GM18858 (cell line): ENCODE measurements around the gene PLCH2.

ENCODE experiments used
- ATAC-seq: cut with Tn5 transposase; IDR thresholded peaks from one replicate; pipeline ENCODE4 v1.9.1; 2021; ENCODE audit not compliant: unreplicated experiment

Gene PLCH2, protein sequence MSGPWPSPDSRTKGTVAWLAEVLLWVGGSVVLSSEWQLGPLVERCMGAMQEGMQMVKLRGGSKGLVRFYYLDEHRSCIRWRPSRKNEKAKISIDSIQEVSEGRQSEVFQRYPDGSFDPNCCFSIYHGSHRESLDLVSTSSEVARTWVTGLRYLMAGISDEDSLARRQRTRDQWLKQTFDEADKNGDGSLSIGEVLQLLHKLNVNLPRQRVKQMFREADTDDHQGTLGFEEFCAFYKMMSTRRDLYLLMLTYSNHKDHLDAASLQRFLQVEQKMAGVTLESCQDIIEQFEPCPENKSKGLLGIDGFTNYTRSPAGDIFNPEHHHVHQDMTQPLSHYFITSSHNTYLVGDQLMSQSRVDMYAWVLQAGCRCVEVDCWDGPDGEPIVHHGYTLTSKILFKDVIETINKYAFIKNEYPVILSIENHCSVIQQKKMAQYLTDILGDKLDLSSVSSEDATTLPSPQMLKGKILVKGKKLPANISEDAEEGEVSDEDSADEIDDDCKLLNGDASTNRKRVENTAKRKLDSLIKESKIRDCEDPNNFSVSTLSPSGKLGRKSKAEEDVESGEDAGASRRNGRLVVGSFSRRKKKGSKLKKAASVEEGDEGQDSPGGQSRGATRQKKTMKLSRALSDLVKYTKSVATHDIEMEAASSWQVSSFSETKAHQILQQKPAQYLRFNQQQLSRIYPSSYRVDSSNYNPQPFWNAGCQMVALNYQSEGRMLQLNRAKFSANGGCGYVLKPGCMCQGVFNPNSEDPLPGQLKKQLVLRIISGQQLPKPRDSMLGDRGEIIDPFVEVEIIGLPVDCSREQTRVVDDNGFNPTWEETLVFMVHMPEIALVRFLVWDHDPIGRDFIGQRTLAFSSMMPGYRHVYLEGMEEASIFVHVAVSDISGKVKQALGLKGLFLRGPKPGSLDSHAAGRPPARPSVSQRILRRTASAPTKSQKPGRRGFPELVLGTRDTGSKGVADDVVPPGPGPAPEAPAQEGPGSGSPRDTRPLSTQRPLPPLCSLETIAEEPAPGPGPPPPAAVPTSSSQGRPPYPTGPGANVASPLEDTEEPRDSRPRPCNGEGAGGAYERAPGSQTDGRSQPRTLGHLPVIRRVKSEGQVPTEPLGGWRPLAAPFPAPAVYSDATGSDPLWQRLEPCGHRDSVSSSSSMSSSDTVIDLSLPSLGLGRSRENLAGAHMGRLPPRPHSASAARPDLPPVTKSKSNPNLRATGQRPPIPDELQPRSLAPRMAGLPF (N-terminal part only)

DNA sequence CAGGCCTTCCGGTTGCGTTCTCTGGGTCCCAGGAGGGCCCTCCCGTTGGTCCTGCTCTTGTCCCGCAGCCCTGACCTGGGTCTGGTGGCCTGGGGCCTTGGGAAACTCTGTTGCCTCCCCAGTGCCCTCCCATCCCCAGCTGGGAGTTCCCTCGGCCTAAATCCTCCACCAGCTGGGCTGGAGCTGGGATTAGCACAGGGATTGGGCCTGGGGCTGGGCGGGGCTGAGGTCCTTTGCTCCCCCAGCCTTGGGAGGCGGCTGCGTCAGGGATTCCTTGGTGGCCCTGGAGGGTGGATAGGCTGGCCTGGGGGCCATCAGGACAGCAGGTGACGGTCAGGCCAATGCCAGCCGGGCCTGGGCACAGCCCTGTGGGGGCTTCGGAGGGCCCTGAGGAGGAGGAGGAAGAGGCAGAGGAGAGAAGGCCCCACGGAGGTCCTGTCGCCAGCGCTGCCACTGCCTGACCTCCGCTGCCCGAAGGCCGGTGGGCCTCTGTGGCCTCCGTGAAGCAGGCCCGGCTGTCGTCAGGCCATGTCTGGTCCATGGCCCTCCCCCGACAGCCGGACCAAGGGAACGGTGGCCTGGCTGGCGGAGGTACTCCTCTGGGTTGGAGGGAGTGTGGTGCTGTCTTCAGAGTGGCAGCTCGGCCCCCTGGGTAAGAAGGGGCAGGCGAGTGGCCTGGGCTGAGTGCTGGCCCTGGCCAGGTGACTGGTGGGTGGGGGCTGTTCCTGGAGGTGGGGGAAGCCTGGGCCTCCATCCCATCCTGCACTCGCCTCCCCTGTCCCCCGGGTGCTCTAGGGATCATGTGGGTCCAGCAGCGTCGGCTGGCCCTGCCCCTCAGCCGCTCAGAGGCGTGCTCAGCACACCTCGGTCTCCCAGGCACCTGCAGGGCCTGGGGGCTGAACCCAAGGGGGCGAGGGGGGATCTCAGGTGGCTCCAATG, at the start of gene PLCH2:
TSS of gene PLCH2 (plus strand) at position 229 of the 939 bp plus-strand sequence. CDS start at position 529, 300 bp downstream.
- no peak for ATAC-seq

DNA sequence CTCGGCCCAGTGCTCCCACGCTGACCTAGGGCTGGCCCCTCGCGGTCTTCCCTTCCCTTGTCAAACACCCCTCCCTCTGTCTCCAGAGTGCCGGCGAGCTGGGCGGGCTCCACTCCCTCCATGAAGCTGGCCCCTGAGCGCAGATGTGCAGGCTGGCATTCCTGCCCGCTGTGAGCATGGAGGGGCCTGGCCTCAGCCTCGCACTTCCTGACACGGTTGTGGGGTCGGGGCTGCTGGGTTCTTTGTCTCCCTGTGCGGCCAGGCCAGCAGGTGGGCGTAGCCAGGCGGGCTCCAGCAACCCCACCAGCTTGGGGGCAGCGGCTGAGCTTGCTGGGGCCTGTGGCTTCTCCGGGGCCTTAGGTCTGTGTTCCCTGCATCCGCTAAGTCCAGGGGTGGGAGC, 49.5 kb upstream of the PLCH2 start:
- ATAC-seq = no peak

DNA sequence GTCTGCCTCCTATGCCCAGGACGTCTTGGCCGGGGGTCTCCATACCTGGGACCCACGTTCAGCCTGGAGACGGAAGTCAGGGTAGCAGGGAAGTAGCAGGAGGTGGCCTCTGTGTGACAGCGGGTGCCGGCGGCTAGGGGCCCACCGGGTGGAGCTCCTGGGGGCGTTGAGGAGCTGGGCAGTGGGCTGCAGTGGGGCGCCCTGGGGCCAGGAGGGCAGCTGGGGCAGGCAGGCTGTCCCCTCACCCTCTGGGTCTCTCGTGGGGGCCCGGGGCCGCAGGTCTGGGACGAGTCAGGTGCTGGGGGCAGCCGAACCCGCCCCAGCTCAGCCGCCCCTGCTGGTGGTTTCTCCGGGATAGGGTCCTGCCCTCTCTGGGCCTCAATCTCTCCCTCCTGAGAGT, 49.0 kb upstream of the PLCH2 start:
- no peak for ATAC-seq

DNA sequence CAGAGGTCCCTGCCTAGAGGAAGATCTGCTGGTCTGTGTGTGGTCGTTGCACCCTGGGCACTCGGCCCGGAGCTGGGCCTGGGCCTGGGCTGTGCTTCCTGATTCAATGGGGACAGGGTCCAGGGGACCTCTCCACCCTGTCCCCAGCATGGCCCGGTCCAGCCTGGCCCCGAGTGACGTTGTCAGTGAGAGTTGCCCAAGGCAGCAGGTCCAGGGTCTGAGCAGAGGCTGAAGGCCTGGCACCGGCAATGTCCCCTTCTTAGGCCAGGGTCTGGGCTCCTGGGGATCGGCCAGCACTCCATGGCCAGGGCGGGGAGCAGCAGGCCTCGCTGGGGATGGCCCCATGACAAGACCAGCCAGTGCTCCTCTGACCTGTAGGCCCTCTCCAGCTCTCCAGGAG, 48.1 kb upstream of the PLCH2 start:
- ATAC-seq = no peak

DNA sequence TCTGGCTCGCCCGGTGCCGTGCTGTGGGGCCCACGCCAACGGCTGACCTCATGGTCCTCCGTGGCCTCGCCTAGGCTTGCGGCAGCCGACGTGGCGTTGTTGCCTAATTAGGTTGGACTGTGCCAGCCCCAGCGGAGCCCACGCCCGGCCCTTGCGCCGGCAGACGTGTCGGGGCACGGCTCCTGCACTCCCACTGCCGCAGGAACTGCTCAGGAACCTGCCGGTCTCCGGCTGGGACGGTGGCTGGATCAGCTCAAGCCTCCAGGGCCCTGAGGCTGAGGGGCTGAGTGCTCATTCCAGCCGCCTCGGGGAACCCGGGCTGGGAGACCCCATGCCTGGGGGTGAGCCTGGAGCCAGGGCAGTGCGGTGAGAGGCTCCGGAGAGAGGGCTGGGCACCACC, 47.6 kb upstream of the PLCH2 start:
- no peak for ATAC-seq

DNA sequence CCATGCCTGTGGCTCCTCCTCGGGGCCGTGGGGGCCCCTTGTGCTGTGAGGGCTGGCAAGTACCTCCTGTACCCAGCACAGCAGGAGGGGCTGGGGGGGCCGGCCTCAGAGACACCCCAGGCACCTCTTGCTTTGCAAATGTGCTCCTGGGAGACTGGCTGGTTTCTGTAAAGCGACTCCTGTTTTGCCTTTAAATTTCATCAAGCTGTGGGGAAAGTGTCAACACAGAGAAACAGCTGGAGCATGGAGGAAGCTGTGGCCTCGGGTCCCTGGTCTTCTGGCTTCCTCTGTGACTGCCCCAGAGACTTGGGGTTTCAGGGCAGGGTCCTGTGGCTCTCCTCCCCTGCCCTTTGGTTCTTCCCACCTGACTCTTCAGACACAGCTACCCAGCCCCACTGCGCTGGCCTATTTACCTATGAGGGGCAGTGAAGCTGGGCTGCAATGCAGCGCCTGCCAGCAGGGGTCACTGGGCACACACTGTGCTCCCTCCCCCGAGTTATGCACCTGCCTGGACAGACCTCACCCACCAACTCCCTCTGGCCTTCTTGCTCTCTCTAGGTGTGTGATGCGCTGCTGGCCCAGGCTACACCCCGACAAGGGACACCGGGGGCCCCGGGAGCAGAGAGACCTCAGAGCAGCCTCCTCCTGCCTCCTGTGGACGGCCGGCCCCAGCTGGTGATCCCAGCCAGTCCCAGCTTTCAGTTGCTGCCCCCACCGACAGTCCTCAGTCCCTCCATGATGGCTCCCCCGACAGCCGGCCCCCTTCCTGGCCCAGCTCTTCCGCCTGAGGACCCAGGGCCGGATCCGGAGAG, 46.1 kb upstream of the PLCH2 start:
- no peak for ATAC-seq

DNA sequence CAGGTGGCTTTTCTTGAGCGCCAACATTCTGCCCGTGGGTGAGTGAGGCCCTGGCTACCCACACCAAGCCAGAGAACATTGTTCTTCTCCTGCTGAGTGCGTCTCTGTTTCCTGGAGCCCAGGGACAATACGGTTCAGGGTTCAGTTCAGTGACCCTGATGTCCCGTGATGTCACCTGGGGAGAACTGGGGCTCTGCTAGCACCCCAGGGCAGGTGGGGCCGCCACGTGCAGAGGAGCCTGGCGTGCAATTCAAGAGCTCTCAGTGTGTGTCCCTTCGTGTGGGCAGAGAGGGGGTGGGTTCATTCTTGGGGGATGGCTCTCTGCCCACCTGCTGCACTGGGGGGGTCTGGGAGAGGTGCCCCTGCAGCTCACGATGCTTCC, 45.5 kb upstream of the PLCH2 start:
- no peak for ATAC-seq

DNA sequence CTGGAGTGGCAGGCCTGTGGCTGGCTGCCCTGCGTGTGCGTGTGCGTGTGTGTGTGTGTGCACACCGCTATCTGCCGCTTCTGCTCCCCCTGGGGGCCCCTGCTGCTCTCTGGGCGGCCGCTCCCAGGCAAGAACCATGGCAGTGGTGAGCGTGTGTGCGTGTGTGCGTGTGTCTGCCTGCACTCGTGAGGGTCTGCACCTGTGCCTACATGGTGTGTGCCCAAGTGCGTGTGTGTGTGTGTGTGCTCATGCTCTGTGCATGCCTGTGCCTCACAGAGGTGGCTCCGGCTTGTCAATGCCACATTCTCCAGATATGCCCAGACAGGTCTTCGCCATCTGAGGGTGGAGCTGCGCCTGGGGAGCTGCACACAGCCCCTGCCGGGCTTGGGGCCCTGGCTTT, 45.0 kb upstream of the PLCH2 start:
- ATAC-seq = no peak

DNA sequence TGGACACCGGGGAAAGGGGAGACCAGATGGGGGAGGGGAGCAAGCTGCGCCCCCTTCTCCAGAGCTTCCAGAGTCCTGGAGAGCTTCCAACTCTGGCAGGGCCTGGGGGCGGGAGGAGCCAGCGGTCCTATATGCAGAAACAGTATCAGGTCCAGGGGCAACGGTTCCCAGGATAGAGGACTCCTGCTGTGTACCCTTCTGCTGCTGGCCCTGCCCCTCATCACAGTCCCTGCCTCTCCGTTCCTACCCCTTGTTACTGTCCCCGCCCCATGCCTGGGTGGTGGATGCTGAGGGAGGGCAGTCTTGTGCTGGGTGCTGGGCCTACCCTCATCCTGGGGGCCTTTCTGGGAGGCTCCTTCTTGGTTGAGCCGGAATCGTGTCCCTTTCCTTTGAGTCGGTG, 44.6 kb upstream of the PLCH2 start:
- ATAC-seq = no peak

DNA sequence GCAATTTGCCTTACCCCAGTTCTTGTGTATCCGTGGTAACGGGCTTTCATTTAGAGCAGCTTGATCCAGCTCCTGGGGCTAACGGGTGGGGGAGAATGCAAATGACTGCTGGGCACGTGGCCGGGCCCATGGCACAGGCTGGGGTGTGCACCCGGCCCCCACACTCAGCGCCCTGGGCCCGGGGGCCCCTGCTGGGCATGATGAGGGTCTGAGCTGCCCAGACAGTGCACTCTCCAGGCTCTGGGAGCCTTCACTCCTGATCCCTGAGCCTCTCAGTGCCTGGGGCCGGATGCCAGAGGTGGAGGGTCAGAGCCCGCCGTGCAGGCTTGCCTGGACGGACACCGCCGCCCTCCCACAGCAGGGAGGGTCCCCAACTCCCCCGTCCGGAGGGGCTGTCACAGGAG, 43.6 kb upstream of the PLCH2 start:
- no peak for ATAC-seq

DNA sequence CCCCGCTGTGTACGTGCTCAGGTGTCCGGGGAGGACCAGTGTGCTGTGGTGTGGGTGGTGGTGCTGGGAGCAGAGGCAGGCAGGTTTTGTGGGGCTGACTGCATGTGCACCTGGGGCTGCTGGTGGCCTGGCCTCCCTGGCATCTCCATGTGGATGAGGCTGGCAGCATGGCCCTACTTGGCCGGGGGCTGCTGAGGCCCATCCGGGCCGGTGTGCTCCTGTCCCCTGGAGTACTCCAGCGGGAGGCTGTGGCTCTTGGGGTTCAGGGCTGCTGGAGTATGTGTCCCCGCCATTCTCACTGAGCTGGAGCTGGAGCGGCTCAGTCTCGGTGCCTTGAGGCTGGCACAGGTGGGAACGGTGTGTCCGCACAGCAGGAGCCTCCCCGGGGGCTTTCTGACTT, 42.9 kb upstream of the PLCH2 start:
- no peak for ATAC-seq

DNA sequence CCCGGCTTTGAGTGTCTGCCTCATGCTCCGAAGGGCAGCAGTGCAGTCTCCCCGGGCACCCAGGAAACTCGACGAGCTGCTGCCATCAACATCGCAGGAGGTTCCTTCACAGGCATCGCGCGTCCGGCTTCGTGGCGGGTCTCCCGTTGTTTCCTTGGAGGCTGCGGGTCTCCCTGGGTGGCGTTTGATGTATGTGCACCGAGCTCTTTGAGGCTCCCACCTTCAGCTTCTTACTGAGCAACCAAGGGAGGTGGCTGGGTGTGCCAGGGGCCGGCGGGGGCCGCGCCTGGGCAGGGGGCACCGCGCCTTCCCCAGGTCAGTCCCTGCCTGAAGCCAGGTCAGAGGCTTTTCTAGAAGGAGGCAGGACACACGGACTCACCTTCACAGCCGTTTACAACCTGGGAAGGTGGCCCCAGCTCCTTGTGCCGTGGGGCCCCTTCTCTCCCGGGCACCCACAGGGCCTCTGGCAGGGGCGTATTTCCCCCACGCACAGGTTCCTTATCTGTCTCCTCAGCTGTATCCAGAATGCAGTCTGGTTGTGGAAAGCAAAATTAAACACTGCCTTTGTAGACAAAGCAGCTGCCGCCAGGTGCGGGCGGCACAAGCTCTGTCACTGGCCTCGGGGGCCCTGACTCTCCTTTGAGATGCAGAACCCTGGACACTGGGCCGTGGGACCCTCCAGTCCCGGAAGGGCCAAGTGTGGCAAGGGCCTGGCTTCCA, 42.0 kb upstream of the PLCH2 start:
- ATAC-seq = no peak

DNA sequence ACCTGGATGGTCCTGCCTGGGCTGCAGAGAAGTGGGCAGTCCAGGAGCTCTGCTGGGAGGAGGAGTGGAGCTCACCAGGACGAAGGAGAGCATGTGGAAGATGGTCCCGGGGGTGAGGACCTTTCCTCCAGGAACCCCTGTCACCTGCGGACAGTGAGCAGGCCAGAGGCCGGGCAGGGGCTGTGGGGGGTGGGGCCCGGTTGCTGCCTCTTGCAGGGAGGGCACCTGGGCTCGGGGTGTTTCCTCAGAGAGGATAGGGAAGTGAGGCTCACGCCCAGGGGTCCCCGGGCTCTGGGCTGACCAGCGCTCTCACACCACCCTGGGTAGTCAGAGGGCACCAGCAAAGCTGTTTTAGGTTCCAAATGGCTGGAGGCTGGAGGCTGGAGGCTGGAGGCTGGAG, 41.0 kb upstream of the PLCH2 start:
- no peak for ATAC-seq

DNA sequence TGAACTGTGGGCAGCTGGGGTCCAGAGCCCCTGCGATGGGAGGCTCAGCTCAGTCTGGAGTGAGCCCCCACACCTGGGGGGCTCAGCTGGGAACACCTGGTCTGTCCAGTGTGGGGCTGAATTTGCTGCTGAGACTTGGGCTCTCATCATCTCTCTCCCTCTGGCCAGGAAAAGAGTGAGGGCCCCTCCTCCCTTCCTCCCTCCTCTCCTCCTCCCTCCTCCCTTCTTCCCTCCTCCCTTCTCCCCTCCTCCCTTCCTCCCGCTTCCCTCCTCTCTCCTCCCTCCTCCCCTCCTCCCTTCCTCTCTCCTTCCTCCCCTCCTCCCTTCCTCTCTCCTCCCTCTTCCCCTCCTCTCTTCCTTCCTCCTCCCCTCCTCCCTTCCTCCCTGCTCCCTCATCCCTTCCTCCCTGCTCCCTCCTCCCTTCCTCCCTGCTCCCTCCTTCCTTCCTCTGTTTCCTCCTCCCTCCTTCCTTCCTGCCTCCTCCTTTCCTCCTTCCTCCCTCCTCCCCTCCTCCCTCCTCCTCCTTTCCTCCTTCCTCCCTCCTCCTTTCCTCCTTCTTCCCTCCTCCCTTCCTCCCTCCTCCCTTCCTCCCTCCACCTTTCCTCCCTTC, 40.2 kb upstream of the PLCH2 start:
- ATAC-seq = no peak

DNA sequence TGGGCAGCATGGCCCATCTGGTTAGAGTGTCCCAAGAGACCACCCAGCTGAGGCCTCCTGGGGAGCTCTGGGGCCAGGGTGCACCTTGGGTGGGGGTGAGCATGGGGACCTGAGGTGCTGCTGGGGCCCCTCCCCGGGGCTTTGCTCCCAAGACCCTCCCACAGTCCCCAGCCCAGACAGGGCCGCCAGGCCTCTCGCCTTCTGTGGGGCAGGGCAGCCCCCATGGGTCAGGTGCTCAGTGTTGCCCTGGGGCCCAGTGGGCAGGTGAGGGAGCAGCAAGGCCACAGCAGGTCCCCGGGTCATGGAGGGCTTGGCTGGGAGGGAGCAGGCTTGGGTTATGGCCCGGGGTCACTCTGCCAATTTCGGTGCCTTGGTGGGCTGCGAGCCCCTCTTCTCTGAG, 39.2 kb upstream of the PLCH2 start:
- ATAC-seq = no peak

DNA sequence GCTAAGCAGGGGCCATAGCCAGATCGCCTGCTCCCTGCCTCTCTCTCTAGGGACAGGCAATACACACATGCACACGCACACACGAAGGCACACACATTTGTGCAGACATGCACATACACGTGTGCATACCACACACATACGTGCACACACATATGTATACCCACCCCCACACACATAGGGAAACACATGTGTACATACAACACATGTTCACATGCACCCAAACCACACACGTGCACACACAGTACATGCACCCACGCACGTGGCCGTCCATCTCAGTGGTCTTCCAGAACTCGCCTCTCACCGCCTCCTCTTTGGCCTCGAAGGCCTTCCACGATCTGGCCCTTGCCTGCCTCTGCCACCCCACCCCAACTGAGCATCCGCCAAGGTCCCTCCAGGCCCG, 38.5 kb upstream of the PLCH2 start:
- no peak for ATAC-seq

DNA sequence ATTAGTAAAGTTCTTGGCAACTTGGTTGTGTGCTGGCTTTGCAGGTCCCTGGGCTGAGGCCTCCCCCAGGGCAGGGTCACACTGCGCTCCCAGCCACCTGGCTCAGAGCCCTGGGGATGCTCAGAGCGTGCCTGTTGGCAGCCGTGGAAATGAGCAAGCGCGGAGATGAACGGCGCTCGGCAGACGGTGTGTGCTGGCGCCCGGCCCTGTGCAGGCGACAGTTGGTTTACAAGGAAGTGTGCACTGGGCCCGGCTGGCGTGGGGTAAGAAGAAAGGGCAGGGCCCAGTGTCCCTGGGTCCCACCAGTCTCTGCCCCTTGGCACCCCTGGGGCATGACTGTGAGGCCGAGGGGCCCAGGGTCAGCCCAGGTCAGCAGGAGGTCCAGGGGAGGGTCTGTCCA, 38.1 kb upstream of the PLCH2 start:
- ATAC-seq = no peak

DNA sequence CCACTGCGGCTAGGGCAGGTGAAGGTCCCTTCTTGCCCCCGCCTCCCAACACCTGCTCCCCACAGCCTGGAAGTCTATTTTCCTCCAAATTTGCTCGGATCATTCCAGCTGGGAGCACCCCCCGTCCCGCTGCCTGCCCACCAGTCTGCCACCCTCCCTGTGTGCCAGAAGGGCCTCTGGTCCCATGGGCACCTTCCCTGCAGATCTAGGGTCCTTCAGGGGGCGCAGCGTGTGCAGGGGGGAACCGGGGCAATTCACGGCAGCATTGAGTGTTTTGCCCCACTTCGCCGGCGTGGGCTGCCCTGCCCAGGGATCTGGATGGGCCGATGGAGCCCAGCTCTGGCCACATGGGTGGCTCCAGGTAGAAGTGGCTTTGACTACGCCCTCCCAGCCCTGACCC, 37.4 kb upstream of the PLCH2 start:
- no peak for ATAC-seq

DNA sequence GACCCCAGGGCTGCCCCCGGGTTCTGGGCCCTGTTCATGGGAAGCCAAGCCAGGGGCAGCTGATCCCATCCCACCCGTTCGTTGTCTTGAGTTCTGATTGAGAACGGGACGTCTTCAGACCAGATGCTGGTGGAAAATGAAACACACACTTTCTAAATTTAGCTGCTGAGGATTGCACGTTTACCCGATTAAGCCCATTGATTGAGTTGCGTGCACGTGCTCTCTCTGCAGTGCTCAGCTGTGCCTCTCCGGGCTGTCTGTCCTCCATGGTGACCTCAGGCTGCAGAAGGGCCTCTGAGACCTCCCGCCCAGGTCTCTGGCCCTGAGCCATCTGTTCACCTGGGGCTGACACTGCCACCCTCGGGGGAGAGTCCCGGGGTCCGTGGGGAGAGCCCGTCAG, 36.7 kb upstream of the PLCH2 start:
- no peak for ATAC-seq
